Measurements from ENCODE around the gene GSTT2. TPM values are rescaled to one million over a fixed set of nuclear protein-coding genes. Genes with fewer than 3 reads are reported as not detected.
"Not testable (repeated sequence)": the region's sequence is repeated elsewhere in the genome, so short reads cannot be mapped to it uniquely, and the experiment has no call there.

Gene GSTT2
- polyA plus RNA-seq (ENCODE audit: low read depth in 6 of 6) = not detected

GRCh38 chr22:23979557-23980240, at the start of gene GSTT2:
GSTT2 (plus strand) TSS chr22:23980134.
- not testable (repeated sequence) for H3K27me3 Mint-ChIP-seq; H3K36me3 Mint-ChIP-seq; H3K4me1 Mint-ChIP-seq; H3K27ac Mint-ChIP-seq; H3K4me3 Mint-ChIP-seq; ATAC-seq (ENCODE audit: low read depth in 2 of 2); H3K9me3 Mint-ChIP-seq; DNase-seq

- Mint-ChIP-seq H3K9me3 (no peaks in the 10 kb centered on the region), H3K27me3 (no peaks in the 10 kb centered on the region)
These were observed 41.5 kb upstream of the GSTT2 start for GRCh38 chr22:23938328-23939016.

GRCh38 chr22:23939017-23939357, 40.9 kb upstream of the GSTT2 start:
- Mint-ChIP-seq H3K4me1 (no peaks in the 10 kb centered on the region), H3K27me3 (no peaks in the 10 kb centered on the region), H3K27ac (no peak overlapping the region), H3K4me3 (no peak overlapping the region), H3K36me3 (no peaks in the 10 kb centered on the region), H3K9me3 (no peaks in the 10 kb centered on the region)
- DNase-seq = no peak
- ATAC-seq (ENCODE audit: low read depth in 2 of 2) = no peak

More at GRCh38 chr22:23938328-23939016, 41.5 kb upstream of the GSTT2 start:
- Mint-ChIP-seq H3K27ac (peak overlapping the region in 1 of 6 donors; percentile 12), H3K4me3 (no peak overlapping the region), H3K36me3 (no peaks in the 10 kb centered on the region), H3K4me1 (no peaks in the 10 kb centered on the region)
- ATAC-seq (ENCODE audit: low read depth in 2 of 2) (no peak), DNase-seq (no peak)

- not testable (repeated sequence) for H3K4me1 Mint-ChIP-seq; H3K27me3 Mint-ChIP-seq; H3K4me3 Mint-ChIP-seq; H3K27ac Mint-ChIP-seq; DNase-seq; ATAC-seq (ENCODE audit: low read depth in 2 of 2); H3K36me3 Mint-ChIP-seq; H3K9me3 Mint-ChIP-seq
These were observed 39.8 kb upstream of the GSTT2 start for GRCh38 chr22:23940166-23940565.

GRCh38 chr22:23947391-23947790, 32.5 kb upstream of the GSTT2 start:
- not testable (repeated sequence) for H3K27ac Mint-ChIP-seq; H3K4me3 Mint-ChIP-seq; H3K27me3 Mint-ChIP-seq; DNase-seq; H3K9me3 Mint-ChIP-seq; H3K4me1 Mint-ChIP-seq; ATAC-seq (ENCODE audit: low read depth in 2 of 2); H3K36me3 Mint-ChIP-seq

- H3K4me3 Mint-ChIP-seq; H3K4me1 Mint-ChIP-seq; H3K36me3 Mint-ChIP-seq; ATAC-seq (ENCODE audit: low read depth in 2 of 2); H3K27ac Mint-ChIP-seq; DNase-seq; H3K27me3 Mint-ChIP-seq; H3K9me3 Mint-ChIP-seq: not testable (repeated sequence)
These were observed 30.2 kb upstream of the GSTT2 start for GRCh38 chr22:23949764-23950163.

GRCh38 chr22:23951383-23951782, 28.6 kb upstream of the GSTT2 start:
- H3K4me3 Mint-ChIP-seq; H3K36me3 Mint-ChIP-seq; H3K4me1 Mint-ChIP-seq; H3K27me3 Mint-ChIP-seq; ATAC-seq (ENCODE audit: low read depth in 2 of 2); DNase-seq; H3K9me3 Mint-ChIP-seq: not testable (repeated sequence)
- peak overlapping the region in 1 of 6 donors; percentile 88 for H3K27ac Mint-ChIP-seq

- H3K9me3 Mint-ChIP-seq, H3K4me1 Mint-ChIP-seq: not testable (repeated sequence)
These were observed 27.0 kb upstream of the GSTT2 start for GRCh38 chr22:23952794-23953405.

GRCh38 chr22:23953485-23953884, 26.4 kb upstream of the GSTT2 start:
- not testable (repeated sequence) for H3K4me3 Mint-ChIP-seq; ATAC-seq (ENCODE audit: low read depth in 2 of 2); H3K27ac Mint-ChIP-seq; H3K4me1 Mint-ChIP-seq; H3K9me3 Mint-ChIP-seq; DNase-seq; H3K27me3 Mint-ChIP-seq; H3K36me3 Mint-ChIP-seq

More at GRCh38 chr22:23952794-23953405, 27.0 kb upstream of the GSTT2 start:
- not testable (repeated sequence) for H3K27ac Mint-ChIP-seq; DNase-seq; H3K27me3 Mint-ChIP-seq; H3K4me3 Mint-ChIP-seq; ATAC-seq (ENCODE audit: low read depth in 2 of 2); H3K36me3 Mint-ChIP-seq

GRCh38 chr22:23954193-23954990, 25.5 kb upstream of the GSTT2 start:
- H3K4me3 Mint-ChIP-seq; H3K9me3 Mint-ChIP-seq; H3K36me3 Mint-ChIP-seq; H3K27me3 Mint-ChIP-seq; H3K4me1 Mint-ChIP-seq; DNase-seq; ATAC-seq (ENCODE audit: low read depth in 2 of 2): not testable (repeated sequence)
- peak overlapping the region in 1 of 6 donors; percentile 3 for H3K27ac Mint-ChIP-seq

- not testable (repeated sequence) for H3K27me3 Mint-ChIP-seq; H3K4me1 Mint-ChIP-seq; DNase-seq; H3K9me3 Mint-ChIP-seq; ATAC-seq (ENCODE audit: low read depth in 2 of 2); H3K4me3 Mint-ChIP-seq; H3K27ac Mint-ChIP-seq; H3K36me3 Mint-ChIP-seq
These were observed 25.0 kb upstream of the GSTT2 start for GRCh38 chr22:23954991-23955305.

GRCh38 chr22:23955886-23956285, 24.0 kb upstream of the GSTT2 start:
- not testable (repeated sequence) for H3K9me3 Mint-ChIP-seq

GRCh38 chr22:23956301-23956900, 23.5 kb upstream of the GSTT2 start:
- Mint-ChIP-seq H3K4me3 (peak overlapping the region in 1 of 8 donors; percentile 73), H3K27ac (peak overlapping the region in 1 of 6 donors; percentile 59)
- not testable (repeated sequence) for H3K9me3 Mint-ChIP-seq

More at GRCh38 chr22:23955886-23956285, 24.0 kb upstream of the GSTT2 start:
- not testable (repeated sequence) for ATAC-seq (ENCODE audit: low read depth in 2 of 2); H3K27me3 Mint-ChIP-seq; H3K4me1 Mint-ChIP-seq; H3K36me3 Mint-ChIP-seq; H3K27ac Mint-ChIP-seq; H3K4me3 Mint-ChIP-seq; DNase-seq

More at GRCh38 chr22:23956301-23956900, 23.5 kb upstream of the GSTT2 start:
- ATAC-seq (ENCODE audit: low read depth in 2 of 2) (peak; percentile 90 to 94), DNase-seq (peak; percentile 73)
- not testable (repeated sequence) for H3K36me3 Mint-ChIP-seq, H3K4me1 Mint-ChIP-seq, H3K27me3 Mint-ChIP-seq

Data from naive B cell (primary cell).